Upper lobe of right lung (tissue), 1 donor: ENCODE results near the gene ZDHHC14. TPM values are rescaled to one million over a fixed set of nuclear protein-coding genes. Genes with fewer than 3 reads are reported as not detected.
A peak's percentile ranks its signal among the peaks of the same experiment; 100 is the strongest.

Experiments
- ATAC-seq: fragments of 200-7000 bp; cut with Tn5 transposase; one replicate; pipeline ENCODE4 v1.9.1; 2020; ENCODE audit warnings: mild to moderate bottlenecking, moderate library complexity
- DNase-seq: peaks from one replicate; pipeline ENCODE4 v3.0.0-alpha.2; 2020
- H3K27ac ChIP-seq: fragments of 200-600 bp; one replicate; pipeline ENCODE4 v1.8.0; 2022
- H3K27me3 ChIP-seq: fragments of 200-600 bp; one replicate; pipeline ENCODE4 v1.8.0; 2022; ENCODE audit warnings: mild to moderate bottlenecking
- H3K36me3 ChIP-seq: fragments of 200-600 bp; one replicate; pipeline ENCODE4 v1.8.0; 2022
- H3K4me1 ChIP-seq: fragments of 200-600 bp; one replicate; pipeline ENCODE4 v1.8.0; 2022
- H3K4me3 ChIP-seq: fragments of 200-600 bp; one replicate; pipeline ENCODE4 v1.8.0; 2022; ENCODE audit warnings: mild to moderate bottlenecking
- H3K9me3 ChIP-seq: fragments of 200-600 bp; one replicate; pipeline ENCODE4 v1.8.0; 2022
- intact Hi-C: fragments of 100-400 bp; cut with DNase I; formaldehyde crosslinking; loops from one replicate; pipeline ENCODE4 v1.11.0; 2022
- total RNA-seq: library from RNA; stranded (reverse); fragmentation: NEBNext Ultra II Directional; extraction: Animal tissue kit (Norgen Biotek cat#: 25700); gene quantifications from one replicate; pipeline ENCODE4 v1.2.1, GENCODE V29; 2021
- TF ChIP-seq, protein P1 (sequence below): fragments of 200-600 bp; IDR thresholded peaks from one replicate; pipeline ENCODE4 v1.8.0; 2022; ENCODE audit warnings: antibody characterized with exemption
- donor health status: DM: no; HTN: yes; CAD: no; lungs with severe emphysema.

The ZDHHC14 gene
- total RNA-seq, 1 donor from 2014 or later, result 12.2 TPM

- TF ChIP-seq, protein P1, sequence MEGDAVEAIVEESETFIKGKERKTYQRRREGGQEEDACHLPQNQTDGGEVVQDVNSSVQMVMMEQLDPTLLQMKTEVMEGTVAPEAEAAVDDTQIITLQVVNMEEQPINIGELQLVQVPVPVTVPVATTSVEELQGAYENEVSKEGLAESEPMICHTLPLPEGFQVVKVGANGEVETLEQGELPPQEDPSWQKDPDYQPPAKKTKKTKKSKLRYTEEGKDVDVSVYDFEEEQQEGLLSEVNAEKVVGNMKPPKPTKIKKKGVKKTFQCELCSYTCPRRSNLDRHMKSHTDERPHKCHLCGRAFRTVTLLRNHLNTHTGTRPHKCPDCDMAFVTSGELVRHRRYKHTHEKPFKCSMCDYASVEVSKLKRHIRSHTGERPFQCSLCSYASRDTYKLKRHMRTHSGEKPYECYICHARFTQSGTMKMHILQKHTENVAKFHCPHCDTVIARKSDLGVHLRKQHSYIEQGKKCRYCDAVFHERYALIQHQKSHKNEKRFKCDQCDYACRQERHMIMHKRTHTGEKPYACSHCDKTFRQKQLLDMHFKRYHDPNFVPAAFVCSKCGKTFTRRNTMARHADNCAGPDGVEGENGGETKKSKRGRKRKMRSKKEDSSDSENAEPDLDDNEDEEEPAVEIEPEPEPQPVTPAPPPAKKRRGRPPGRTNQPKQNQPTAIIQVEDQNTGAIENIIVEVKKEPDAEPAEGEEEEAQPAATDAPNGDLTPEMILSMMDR, result no peak
- Histone ChIP-seq H3K9me3 (no peaks in the 10 kb centered on the region), H3K36me3 (no peaks in the 10 kb centered on the region), H3K27ac (no peak overlapping the region), H3K4me1 (no peaks in the 10 kb centered on the region), H3K4me3 (no peak overlapping the region), H3K27me3 (peaks cover 6% of the 10 kb centered on the region)
- ATAC-seq, result no peak
- DNase-seq, result no peak
- intact Hi-C loops, result no loop called here
Observed at GRCh38 chr6:157337751-157338150, 43.2 kb upstream of the ZDHHC14 start.

DNA sequence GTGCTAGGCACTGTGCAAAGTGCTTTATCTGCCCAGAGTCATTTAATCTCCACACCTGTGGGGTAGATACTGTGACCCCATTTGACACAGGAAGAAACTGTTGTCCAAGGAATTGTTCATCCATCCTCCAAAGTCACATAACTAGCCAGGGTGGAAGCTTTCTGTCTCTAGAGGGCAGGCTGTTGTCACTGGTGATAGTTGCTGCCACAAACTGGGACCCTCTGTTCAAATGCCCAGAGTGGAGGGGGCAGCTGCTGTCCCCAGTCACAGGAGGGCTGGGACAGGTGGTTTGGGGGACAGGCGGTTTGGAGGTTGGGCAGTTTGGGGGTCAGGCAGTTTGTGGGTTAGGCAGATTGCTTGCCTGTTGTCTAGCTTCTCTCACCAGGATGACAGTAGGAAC, 41.6 kb upstream of the ZDHHC14 start:
- no peaks in the 10 kb centered on the region for H3K4me1 ChIP-seq
- no peaks in the 10 kb centered on the region for H3K9me3 ChIP-seq
- H3K4me3 ChIP-seq, result no peak overlapping the region
- no peak overlapping the region for H3K27ac ChIP-seq
- intact Hi-C loops, result no loop called here
- ATAC-seq, result no peak
- no peaks in the 10 kb centered on the region for H3K36me3 ChIP-seq
- no peaks in the 10 kb centered on the region for H3K27me3 ChIP-seq
- TF ChIP-seq, protein P1, result no peak
- DNase-seq, result no peak

DNA sequence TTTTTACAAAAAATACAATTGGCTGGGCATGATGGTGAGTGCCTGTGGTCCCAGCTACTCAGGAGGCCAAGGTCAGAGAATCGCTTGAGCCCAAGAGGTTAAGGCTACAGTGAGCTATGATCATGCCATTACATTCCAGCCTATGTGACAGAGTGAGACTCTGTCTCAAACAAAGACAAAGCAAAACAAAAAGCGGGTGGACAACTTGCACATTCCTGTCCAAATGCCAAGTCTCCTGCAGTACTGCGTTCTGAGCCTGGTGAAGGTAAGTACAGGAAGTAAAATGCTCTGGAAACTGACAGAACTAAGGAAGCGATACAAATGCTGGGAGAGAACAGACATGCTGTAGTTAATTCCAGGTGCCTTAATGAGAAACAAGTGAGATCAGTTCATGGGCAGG, 37.3 kb upstream of the ZDHHC14 start:
- no peak overlapping the region for H3K27ac ChIP-seq
- H3K4me1 ChIP-seq, result no peaks in the 10 kb centered on the region
- intact Hi-C loops, result no loop called here
- H3K27me3 ChIP-seq, result no peaks in the 10 kb centered on the region
- H3K9me3 ChIP-seq, result no peaks in the 10 kb centered on the region
- TF ChIP-seq, protein P1, result no peak
- ATAC-seq (peak; percentile 48), DNase-seq (no peak)
- H3K4me3 ChIP-seq, result no peak overlapping the region
- no peaks in the 10 kb centered on the region for H3K36me3 ChIP-seq

DNA sequence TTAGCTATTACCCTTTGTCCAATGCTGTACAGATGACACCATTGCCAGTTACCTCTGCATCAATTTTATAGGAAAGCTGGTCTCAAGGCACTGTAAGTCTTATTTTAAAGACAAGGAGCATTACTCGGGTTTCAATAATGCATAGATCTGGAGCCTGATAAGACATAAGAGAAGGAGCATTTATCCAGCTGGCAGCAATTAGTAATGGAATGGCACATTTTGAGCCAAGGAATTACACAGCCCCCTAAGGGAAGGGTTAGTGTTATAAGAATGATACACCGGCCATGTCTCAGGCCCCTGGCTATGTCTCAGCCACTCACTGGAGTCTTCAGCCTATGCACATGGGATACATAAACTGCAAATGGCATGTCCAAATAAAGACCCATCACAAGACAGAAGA, 34.6 kb upstream of the ZDHHC14 start:
- H3K36me3 ChIP-seq, result no peaks in the 10 kb centered on the region
- TF ChIP-seq, protein P1, result no peak
- DNase-seq, result no peak
- ATAC-seq, result no peak
- intact Hi-C loops, result no loop called here
- no peaks in the 10 kb centered on the region for H3K27me3 ChIP-seq
- H3K9me3 ChIP-seq, result no peaks in the 10 kb centered on the region
- H3K4me1 ChIP-seq, result no peaks in the 10 kb centered on the region
- no peak overlapping the region for H3K4me3 ChIP-seq
- no peak overlapping the region for H3K27ac ChIP-seq

- Histone ChIP-seq H3K4me3 (no peak overlapping the region), H3K27me3 (no peaks in the 10 kb centered on the region), H3K9me3 (no peaks in the 10 kb centered on the region), H3K4me1 (no peaks in the 10 kb centered on the region), H3K36me3 (no peaks in the 10 kb centered on the region), H3K27ac (no peak overlapping the region)
- ATAC-seq, result no peak
- TF ChIP-seq, protein P1, result no peak
- intact Hi-C loops, result no loop called here
- no peak for DNase-seq
Observed at GRCh38 chr6:157358287-157358686, 22.7 kb upstream of the ZDHHC14 start.

- H3K4me1 ChIP-seq, result no peaks in the 10 kb centered on the region
- no peak overlapping the region for H3K27ac ChIP-seq
- H3K27me3 ChIP-seq, result no peaks in the 10 kb centered on the region
- intact Hi-C loops, result no loop called here
- no peaks in the 10 kb centered on the region for H3K36me3 ChIP-seq
- TF ChIP-seq, protein P1, result no peak
- ATAC-seq (no peak), DNase-seq (no peak)
- H3K4me3 ChIP-seq, result no peak overlapping the region
- no peaks in the 10 kb centered on the region for H3K9me3 ChIP-seq
Observed at GRCh38 chr6:157361886-157362285, 19.1 kb upstream of the ZDHHC14 start.
